WTC11 (cell line): ENCODE results near the gene CRACR2A. TPM values are rescaled to one million over a fixed set of nuclear protein-coding genes. Genes with fewer than 3 reads are reported as not detected.

ENCODE experiments used
- ATAC-seq: fragments of 200-7000 bp; cut with Tn5 transposase; 2 replicates; pipeline ENCODE4 v1.10.0; 2021; ENCODE audit warnings: mild to moderate bottlenecking, moderate library complexity
- CTCF ChIA-PET: fragments of 300-600 bp; sonication (Branson Sonifier 250); formaldehyde crosslinking; loops from one replicate; lab custom pipeline; 2021; ENCODE audit warnings: antibody characterized with exemption; lab: Charles Lee
- POLR2A ChIA-PET: fragments of 350-600 bp; sonication (Branson Sonifier 250); formaldehyde crosslinking; loops from one replicate; lab custom pipeline; 2021; ENCODE audit warnings: antibody characterized with exemption; lab: Charles Lee
- DNase-seq: peaks from one replicate; pipeline ENCODE4 v3.0.0; 2021; ENCODE audit warnings: low spot score
- H3K27ac Mint-ChIP-seq: 2 replicates; pipeline ENCODE4 v1.8.0; 2021; ENCODE audit warnings: mixed read lengths
- H3K27me3 Mint-ChIP-seq: 2 replicates; pipeline ENCODE4 v1.8.0; 2021; ENCODE audit warnings: low read depth, mild to moderate bottlenecking, moderate library complexity, mixed read lengths
- H3K36me3 Mint-ChIP-seq: 2 replicates; pipeline ENCODE4 v1.8.0; 2021; ENCODE audit warnings: mixed read lengths
- H3K4me1 Mint-ChIP-seq: 2 replicates; pipeline ENCODE4 v1.8.0; 2022; ENCODE audit warnings: mixed read lengths
- H3K4me3 Mint-ChIP-seq: 2 replicates; pipeline ENCODE4 v1.8.0; 2021; ENCODE audit warnings: mild to moderate bottlenecking, moderate library complexity, mixed read lengths
- H3K9me3 Mint-ChIP-seq: 2 replicates; pipeline ENCODE4 v1.8.0; 2021; ENCODE audit warnings: mixed read lengths
- CREM ChIP-seq: sonication (generic); formaldehyde crosslinking; IDR thresholded peaks from 2 replicates; pipeline ENCODE4 v1.8.1; 2022; ENCODE audit warnings: mild to moderate bottlenecking, missing genetic modification reagents, moderate library complexity
- FOXJ3 ChIP-seq: sonication (generic); formaldehyde crosslinking; IDR thresholded peaks from 2 replicates; pipeline ENCODE4 v1.9.0; 2021; ENCODE audit warnings: missing genetic modification reagents, mild to moderate bottlenecking, borderline replicate concordance
- FOXK1 ChIP-seq: sonication (generic); formaldehyde crosslinking; IDR thresholded peaks from 2 replicates; pipeline ENCODE4 v1.8.0; 2022; ENCODE audit warnings: mild to moderate bottlenecking, moderate library complexity, missing genetic modification reagents
- HMGA2 ChIP-seq: fragments of 250-450 bp; sonication (Bioruptor Pico); IDR thresholded peaks from 2 replicates; pipeline ENCODE4 v1.4.0; 2021; ENCODE audit warnings: mild to moderate bottlenecking, moderate library complexity
- IRF2 ChIP-seq: sonication (generic); formaldehyde crosslinking; IDR thresholded peaks from 2 replicates; pipeline ENCODE4 v1.8.0; 2022; ENCODE audit warnings: low read depth, missing genetic modification reagents, borderline replicate concordance
- MLX ChIP-seq: sonication (generic); formaldehyde crosslinking; IDR thresholded peaks from 2 replicates; pipeline ENCODE4 v1.8.1; 2023; ENCODE audit warnings: mild to moderate bottlenecking, missing genetic modification reagents, moderate library complexity
- NFE2L1 ChIP-seq: sonication (generic); formaldehyde crosslinking; IDR thresholded peaks from 2 replicates; pipeline ENCODE4 v1.8.1; 2023; ENCODE audit warnings: missing genetic modification reagents
- NFYB ChIP-seq: sonication (generic); formaldehyde crosslinking; conservative IDR thresholded peaks from 2 replicates; pipeline ENCODE4 v1.8.0; 2022; ENCODE audit warnings: low read depth, missing genetic modification reagents
- NR2C2 ChIP-seq: sonication (generic); formaldehyde crosslinking; IDR thresholded peaks from 2 replicates; pipeline ENCODE4 v1.8.0; 2022; ENCODE audit warnings: mild to moderate bottlenecking, missing genetic modification reagents
- RELA ChIP-seq: sonication (generic); formaldehyde crosslinking; IDR thresholded peaks from 2 replicates; pipeline ENCODE4 v1.8.1; 2022; ENCODE audit warnings: missing genetic modification reagents, mild to moderate bottlenecking, borderline replicate concordance
- SMAD4 ChIP-seq: sonication (generic); formaldehyde crosslinking; IDR thresholded peaks from 2 replicates; pipeline ENCODE4 v1.8.0; 2022; ENCODE audit warnings: mild to moderate bottlenecking, missing genetic modification reagents
- STAT6 ChIP-seq: sonication (generic); formaldehyde crosslinking; conservative IDR thresholded peaks from 2 replicates; pipeline ENCODE4 v1.8.1; 2023; ENCODE audit warnings: mild to moderate bottlenecking, low read depth, missing genetic modification reagents, moderate library complexity
- TEAD1 ChIP-seq: sonication (generic); formaldehyde crosslinking; IDR thresholded peaks from 2 replicates; pipeline ENCODE4 v1.8.0; 2022; ENCODE audit warnings: mild to moderate bottlenecking, missing genetic modification reagents
- TP53 ChIP-seq: sonication (generic); formaldehyde crosslinking; IDR thresholded peaks from 2 replicates; pipeline ENCODE4 v1.8.1; 2023; ENCODE audit warnings: mild to moderate bottlenecking, missing genetic modification reagents
- ZNF138 ChIP-seq: sonication (generic); formaldehyde crosslinking; conservative IDR thresholded peaks from 2 replicates; pipeline ENCODE4 v1.8.1; 2022; ENCODE audit warnings: mild to moderate bottlenecking, moderate library complexity, missing genetic modification reagents
- ZNF423 ChIP-seq: fragments of 250-450 bp; sonication (Bioruptor Pico); IDR thresholded peaks from 2 replicates; pipeline ENCODE4 v2.1.2; 2022; ENCODE audit warnings: mild to moderate bottlenecking, moderate library complexity
- ZNF512 ChIP-seq: sonication (generic); formaldehyde crosslinking; IDR thresholded peaks from 2 replicates; pipeline ENCODE4 v1.8.1; 2022; ENCODE audit warnings: missing genetic modification reagents, borderline replicate concordance
- ZNF671 ChIP-seq: fragments of 250-450 bp; sonication (Bioruptor Pico); IDR thresholded peaks from 2 replicates; pipeline ENCODE4 v1.8.0; 2021; ENCODE audit warnings: mild to moderate bottlenecking
- total RNA-seq: library from RNA; stranded (reverse); gene quantifications from 3 replicates; pipeline ENCODE4 v1.2.3, GENCODE V29; 2021
- TF ChIP-seq, protein P1 (sequence below): sonication (generic); formaldehyde crosslinking; IDR thresholded peaks from 2 replicates; pipeline ENCODE4 v1.8.1; 2023; ENCODE audit warnings: mild to moderate bottlenecking, missing genetic modification reagents, borderline replicate concordance
- TF ChIP-seq, protein P2 (sequence below): sonication (generic); formaldehyde crosslinking; IDR thresholded peaks from 2 replicates; pipeline ENCODE4 v1.8.1; 2023; ENCODE audit warnings: mild to moderate bottlenecking, moderate library complexity, missing genetic modification reagents

Gene CRACR2A
- total RNA-seq, 1 experiment from 2014 or later, result 2.6 TPM

DNA sequence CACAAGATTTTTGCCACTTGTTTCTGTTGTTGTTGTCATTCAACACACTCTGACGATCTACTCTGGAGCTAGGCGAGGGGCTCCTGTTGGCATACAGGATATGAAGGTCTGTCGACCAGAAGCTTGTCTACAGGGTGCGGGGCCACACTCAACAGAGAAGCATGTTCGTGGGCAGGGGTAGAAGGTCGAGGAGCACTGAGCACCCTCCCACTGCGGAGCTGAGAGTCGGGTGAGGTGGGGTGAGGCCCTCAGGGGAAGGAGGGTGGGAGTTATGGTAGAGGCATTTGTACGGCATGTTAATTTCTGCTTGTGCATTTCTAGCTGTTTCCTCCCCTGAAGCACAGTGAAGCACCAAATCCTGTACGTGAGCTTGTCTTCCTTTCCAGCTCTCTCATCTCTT lies 146.8 kb downstream of the CRACR2A start (continued):
- TF ChIP-seq STAT6, result no peak
- no peak for TF ChIP-seq CREM (CRISPR knock-in tag)
- TF ChIP-seq NR2C2 (CRISPR knock-in tag), result no peak
- TF ChIP-seq HMGA2, result no peak
- TF ChIP-seq FOXJ3 (CRISPR knock-in tag), result no peak

DNA sequence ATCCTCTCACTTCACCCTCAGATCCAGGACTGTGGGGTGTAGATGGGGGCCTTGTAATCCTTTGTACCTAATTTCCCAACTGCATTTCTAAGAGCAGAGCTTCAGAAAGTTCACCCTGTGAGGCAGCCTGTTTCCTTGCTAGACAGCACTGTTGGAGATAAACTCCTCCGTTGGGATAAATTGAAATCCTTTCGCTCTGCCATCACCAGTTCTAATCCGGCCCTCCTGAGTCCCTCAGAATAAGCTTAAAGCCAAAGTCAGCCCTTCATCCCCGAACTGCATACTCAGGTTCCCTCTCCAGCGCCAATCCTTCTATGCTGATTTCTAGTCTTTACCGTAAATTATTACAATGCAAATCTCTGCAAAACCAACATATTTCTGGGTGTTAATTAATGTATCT lies 147.2 kb downstream of the CRACR2A start:
- no peaks in the 10 kb centered on the region for H3K9me3 Mint-ChIP-seq
- ATAC-seq (no peak; the same call in 1 of the 2 replicates), DNase-seq (no peak)
- peaks cover 65% of the 10 kb centered on the region for H3K4me1 Mint-ChIP-seq
- peaks cover 18% of the 10 kb centered on the region for H3K27me3 Mint-ChIP-seq
- no peaks in the 10 kb centered on the region for H3K36me3 Mint-ChIP-seq
- ChIA-PET CTCF (interaction anchor here (0.6 to 3.4 kb wide), 4 partner anchors 122 to 331 kb away, joined by 3 to 23 read pairs (median 4); no protein-coding TSS in a partner anchor), POLR2A (no interaction called here)
- TF ChIP-seq FOXK1 (CRISPR knock-in tag) (no peak), TP53 (no peak), NFE2L1 (CRISPR knock-in tag) (no peak)
- peak overlapping the region; percentile 57 for H3K4me3 Mint-ChIP-seq
- H3K27ac Mint-ChIP-seq, result no peak overlapping the region

DNA sequence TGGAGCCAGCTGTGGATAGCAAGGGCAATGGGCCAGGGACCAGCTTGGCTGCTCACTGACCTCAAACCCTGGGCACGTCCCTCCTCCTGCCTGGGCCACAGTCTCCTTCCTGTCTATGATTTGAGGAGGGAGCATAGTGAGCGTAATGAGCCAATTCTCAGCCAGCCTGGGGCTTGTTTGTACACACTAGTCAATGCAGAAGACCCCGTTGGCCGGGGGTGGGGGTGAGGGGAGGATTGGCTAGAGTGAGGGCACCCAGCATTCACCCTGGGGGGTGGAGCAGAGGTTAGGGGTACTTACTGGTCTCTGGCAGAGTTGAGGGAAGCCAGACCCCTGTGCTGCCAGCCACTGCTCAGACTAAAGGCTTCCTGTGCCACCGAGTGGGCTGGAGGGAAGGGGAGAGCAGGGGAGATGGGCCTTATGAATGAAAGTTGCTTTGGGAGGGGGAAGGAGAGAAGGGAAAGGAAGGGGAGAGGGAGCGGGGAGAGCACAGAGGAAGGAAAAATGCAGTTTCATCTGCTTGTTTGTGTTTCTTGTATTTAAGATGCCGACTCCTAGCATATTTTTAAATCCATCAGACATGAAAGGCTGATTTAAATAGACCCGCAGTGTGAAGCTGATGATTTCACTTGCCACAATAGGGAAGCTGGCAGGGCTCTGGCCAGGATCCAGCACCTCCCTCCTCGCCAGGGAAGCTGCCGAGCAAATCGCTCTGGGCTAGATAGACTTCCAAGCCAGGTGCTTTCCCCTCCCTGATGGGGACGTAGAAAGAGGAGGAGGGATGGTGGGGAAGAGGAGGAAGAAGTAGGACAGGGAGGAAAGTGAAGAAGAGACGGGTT lies 147.9 kb downstream of the CRACR2A start:
- Mint-ChIP-seq H3K4me1 (peaks cover 72% of the 10 kb centered on the region), H3K27ac (peak overlapping the region; percentile 34; the same call in 1 of the 2 replicates), H3K4me3 (peak overlapping the region; percentile 57), H3K9me3 (no peaks in the 10 kb centered on the region), H3K27me3 (peaks cover 18% of the 10 kb centered on the region), H3K36me3 (no peaks in the 10 kb centered on the region)
- ATAC-seq, result peak; percentile 65
- TF ChIP-seq ZNF671 (CRISPR knock-in tag), result no peak
- no peak for TF ChIP-seq NFYB (CRISPR knock-in tag)
- no peak for TF ChIP-seq MLX (CRISPR knock-in tag)
- no peak for TF ChIP-seq ZNF512 (CRISPR knock-in tag)
- TF ChIP-seq RELA, result no peak
- no peak for TF ChIP-seq ZNF138 (CRISPR knock-in tag)
- TF ChIP-seq FOXJ3 (CRISPR knock-in tag), result no peak
- TF ChIP-seq TEAD1, result no peak
- ChIA-PET POLR2A (interaction anchor here (0.9 kb wide), 1 partner anchor 83 kb away, joined by 3 read pairs; no protein-coding TSS in a partner anchor), CTCF (interaction anchor here (1.3 to 3.4 kb wide), 3 partner anchors 122 to 305 kb away, joined by 3 to 23 read pairs (median 4); no protein-coding TSS in a partner anchor)
- DNase-seq, result peak; percentile 46

DNA sequence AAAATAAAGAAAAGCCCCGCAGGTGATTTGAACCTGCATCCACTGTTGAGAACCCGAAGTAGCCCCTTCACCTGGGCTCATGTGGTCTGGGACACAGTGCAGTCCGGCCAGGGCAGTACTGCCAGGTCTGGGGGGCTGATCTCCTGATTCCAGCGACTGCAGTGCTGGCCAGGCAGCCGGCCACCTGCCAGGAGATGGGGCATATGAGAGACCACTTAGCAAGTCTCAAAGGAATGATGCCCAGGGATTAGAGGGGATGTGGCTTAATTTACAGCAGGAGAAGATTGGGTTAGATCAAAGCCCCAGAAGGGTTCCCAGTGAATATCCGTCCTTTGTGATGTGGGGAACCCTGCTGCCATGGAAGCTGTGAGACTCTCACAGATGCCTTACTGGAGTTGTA lies 148.6 kb downstream of the CRACR2A start:
- H3K27me3 Mint-ChIP-seq, result peaks cover 16% of the 10 kb centered on the region
- TF ChIP-seq SMAD4 (no peak), IRF2 (CRISPR knock-in tag) (no peak), ZNF423 (CRISPR knock-in tag) (no peak)
- TF ChIP-seq, protein P1, sequence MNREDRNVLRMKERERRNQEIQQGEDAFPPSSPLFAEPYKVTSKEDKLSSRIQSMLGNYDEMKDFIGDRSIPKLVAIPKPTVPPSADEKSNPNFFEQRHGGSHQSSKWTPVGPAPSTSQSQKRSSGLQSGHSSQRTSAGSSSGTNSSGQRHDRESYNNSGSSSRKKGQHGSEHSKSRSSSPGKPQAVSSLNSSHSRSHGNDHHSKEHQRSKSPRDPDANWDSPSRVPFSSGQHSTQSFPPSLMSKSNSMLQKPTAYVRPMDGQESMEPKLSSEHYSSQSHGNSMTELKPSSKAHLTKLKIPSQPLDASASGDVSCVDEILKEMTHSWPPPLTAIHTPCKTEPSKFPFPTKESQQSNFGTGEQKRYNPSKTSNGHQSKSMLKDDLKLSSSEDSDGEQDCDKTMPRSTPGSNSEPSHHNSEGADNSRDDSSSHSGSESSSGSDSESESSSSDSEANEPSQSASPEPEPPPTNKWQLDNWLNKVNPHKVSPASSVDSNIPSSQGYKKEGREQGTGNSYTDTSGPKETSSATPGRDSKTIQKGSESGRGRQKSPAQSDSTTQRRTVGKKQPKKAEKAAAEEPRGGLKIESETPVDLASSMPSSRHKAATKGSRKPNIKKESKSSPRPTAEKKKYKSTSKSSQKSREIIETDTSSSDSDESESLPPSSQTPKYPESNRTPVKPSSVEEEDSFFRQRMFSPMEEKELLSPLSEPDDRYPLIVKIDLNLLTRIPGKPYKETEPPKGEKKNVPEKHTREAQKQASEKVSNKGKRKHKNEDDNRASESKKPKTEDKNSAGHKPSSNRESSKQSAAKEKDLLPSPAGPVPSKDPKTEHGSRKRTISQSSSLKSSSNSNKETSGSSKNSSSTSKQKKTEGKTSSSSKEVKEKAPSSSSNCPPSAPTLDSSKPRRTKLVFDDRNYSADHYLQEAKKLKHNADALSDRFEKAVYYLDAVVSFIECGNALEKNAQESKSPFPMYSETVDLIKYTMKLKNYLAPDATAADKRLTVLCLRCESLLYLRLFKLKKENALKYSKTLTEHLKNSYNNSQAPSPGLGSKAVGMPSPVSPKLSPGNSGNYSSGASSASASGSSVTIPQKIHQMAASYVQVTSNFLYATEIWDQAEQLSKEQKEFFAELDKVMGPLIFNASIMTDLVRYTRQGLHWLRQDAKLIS, result no peak
- TF ChIP-seq, protein P2, sequence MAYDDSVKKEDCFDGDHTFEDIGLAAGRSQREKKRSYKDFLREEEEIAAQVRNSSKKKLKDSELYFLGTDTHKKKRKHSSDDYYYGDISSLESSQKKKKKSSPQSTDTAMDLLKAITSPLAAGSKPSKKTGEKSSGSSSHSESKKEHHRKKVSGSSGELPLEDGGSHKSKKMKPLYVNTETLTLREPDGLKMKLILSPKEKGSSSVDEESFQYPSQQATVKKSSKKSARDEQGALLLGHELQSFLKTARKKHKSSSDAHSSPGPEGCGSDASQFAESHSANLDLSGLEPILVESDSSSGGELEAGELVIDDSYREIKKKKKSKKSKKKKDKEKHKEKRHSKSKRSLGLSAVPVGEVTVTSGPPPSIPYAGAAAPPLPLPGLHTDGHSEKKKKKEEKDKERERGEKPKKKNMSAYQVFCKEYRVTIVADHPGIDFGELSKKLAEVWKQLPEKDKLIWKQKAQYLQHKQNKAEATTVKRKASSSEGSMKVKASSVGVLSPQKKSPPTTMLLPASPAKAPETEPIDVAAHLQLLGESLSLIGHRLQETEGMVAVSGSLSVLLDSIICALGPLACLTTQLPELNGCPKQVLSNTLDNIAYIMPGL (CRISPR knock-in tag), result no peak

More for the DNA sequence above, 148.6 kb downstream of the CRACR2A start:
- DNase-seq (no peak), ATAC-seq (no peak)
- POLR2A ChIA-PET, result interaction anchor here (0.9 kb wide), 1 partner anchor 82 kb away, joined by 3 read pairs; no protein-coding TSS in a partner anchor
- CTCF ChIA-PET, result no interaction called here
- Mint-ChIP-seq H3K27ac (no peak overlapping the region), H3K36me3 (no peaks in the 10 kb centered on the region), H3K9me3 (no peaks in the 10 kb centered on the region), H3K4me3 (peak overlapping the region; percentile 57), H3K4me1 (peaks cover 77% of the 10 kb centered on the region)
